ENCODE data around the gene ZBP1.

Gene ZBP1

DNA sequence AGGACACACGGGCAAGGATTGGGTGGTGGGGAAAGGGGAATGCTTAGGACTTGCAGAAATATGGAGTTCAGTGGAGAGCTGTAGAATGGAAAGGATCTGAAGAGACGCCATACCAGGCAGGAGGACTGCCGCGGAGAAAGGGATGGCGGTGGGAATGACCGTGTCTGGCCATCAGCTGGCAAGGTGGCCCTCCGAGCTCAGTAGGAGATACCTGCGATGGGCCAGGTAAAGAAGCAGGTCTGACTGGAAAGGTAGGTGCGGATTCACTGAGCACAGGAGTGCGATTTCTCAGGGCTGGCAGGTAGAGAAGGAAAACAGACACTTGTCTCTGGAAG, 33.3 kb downstream of the ZBP1 start:
- no peak for ATAC-seq
- TF ChIP-seq, protein P1, sequence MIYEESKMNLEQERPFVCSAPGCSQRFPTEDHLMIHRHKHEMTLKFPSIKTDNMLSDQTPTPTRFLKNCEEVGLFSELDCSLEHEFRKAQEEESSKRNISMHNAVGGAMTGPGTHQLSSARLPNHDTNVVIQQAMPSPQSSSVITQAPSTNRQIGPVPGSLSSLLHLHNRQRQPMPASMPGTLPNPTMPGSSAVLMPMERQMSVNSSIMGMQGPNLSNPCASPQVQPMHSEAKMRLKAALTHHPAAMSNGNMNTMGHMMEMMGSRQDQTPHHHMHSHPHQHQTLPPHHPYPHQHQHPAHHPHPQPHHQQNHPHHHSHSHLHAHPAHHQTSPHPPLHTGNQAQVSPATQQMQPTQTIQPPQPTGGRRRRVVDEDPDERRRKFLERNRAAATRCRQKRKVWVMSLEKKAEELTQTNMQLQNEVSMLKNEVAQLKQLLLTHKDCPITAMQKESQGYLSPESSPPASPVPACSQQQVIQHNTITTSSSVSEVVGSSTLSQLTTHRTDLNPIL (CRISPR knock-in tag; IDR thresholded peaks at IDR 0.05; ENCODE audit: low read depth): no peak
- no peak for TF ChIP-seq CSDC2 (CRISPR knock-in tag; IDR thresholded peaks at IDR 0.05)
- no peak for TF ChIP-seq ARNTL (CRISPR knock-in tag; IDR thresholded peaks at IDR 0.05; ENCODE audit: borderline replicate concordance, low read depth)
- TF ChIP-seq ESRRG (CRISPR knock-in tag; IDR thresholded peaks at IDR 0.05): no peak
- no peak for TF ChIP-seq ZFP30 (CRISPR knock-in tag; IDR thresholded peaks at IDR 0.05)
- TF ChIP-seq, protein P2, sequence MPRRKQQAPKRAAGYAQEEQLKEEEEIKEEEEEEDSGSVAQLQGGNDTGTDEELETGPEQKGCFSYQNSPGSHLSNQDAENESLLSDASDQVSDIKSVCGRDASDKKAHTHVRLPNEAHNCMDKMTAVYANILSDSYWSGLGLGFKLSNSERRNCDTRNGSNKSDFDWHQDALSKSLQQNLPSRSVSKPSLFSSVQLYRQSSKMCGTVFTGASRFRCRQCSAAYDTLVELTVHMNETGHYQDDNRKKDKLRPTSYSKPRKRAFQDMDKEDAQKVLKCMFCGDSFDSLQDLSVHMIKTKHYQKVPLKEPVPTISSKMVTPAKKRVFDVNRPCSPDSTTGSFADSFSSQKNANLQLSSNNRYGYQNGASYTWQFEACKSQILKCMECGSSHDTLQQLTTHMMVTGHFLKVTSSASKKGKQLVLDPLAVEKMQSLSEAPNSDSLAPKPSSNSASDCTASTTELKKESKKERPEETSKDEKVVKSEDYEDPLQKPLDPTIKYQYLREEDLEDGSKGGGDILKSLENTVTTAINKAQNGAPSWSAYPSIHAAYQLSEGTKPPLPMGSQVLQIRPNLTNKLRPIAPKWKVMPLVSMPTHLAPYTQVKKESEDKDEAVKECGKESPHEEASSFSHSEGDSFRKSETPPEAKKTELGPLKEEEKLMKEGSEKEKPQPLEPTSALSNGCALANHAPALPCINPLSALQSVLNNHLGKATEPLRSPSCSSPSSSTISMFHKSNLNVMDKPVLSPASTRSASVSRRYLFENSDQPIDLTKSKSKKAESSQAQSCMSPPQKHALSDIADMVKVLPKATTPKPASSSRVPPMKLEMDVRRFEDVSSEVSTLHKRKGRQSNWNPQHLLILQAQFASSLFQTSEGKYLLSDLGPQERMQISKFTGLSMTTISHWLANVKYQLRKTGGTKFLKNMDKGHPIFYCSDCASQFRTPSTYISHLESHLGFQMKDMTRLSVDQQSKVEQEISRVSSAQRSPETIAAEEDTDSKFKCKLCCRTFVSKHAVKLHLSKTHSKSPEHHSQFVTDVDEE (CRISPR knock-in tag; IDR thresholded peaks at IDR 0.05): no peak
- TF ChIP-seq ZNF70 (CRISPR knock-in tag; IDR thresholded peaks at IDR 0.05): no peak
- no peak for TF ChIP-seq ISL1 (CRISPR knock-in tag; IDR thresholded peaks at IDR 0.05)
- no peak for TF ChIP-seq TOX (CRISPR knock-in tag; IDR thresholded peaks at IDR 0.05; ENCODE audit: borderline replicate concordance)
- no peak for TF ChIP-seq GLIS3 (CRISPR knock-in tag; IDR thresholded peaks at IDR 0.05)
- TF ChIP-seq SNAI2 (CRISPR knock-in tag; IDR thresholded peaks at IDR 0.05): no peak
- TF ChIP-seq ZNF8 (CRISPR knock-in tag; IDR thresholded peaks at IDR 0.05): no peak
- TF ChIP-seq RARB (CRISPR knock-in tag; IDR thresholded peaks at IDR 0.05): no peak
- no peak for TF ChIP-seq OSR1 (CRISPR knock-in tag; IDR thresholded peaks at IDR 0.05)
- no peak for TF ChIP-seq ZC3H10 (CRISPR knock-in tag; IDR thresholded peaks at IDR 0.05)
- TF ChIP-seq, protein P3, sequence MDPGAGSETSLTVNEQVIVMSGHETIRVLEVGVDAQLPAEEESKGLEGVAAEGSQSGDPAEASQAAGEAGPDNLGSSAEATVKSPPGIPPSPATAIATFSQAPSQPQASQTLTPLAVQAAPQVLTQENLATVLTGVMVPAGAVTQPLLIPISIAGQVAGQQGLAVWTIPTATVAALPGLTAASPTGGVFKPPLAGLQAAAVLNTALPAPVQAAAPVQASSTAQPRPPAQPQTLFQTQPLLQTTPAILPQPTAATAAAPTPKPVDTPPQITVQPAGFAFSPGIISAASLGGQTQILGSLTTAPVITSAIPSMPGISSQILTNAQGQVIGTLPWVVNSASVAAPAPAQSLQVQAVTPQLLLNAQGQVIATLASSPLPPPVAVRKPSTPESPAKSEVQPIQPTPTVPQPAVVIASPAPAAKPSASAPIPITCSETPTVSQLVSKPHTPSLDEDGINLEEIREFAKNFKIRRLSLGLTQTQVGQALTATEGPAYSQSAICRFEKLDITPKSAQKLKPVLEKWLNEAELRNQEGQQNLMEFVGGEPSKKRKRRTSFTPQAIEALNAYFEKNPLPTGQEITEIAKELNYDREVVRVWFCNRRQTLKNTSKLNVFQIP (CRISPR knock-in tag; IDR thresholded peaks at IDR 0.05; ENCODE audit: borderline replicate concordance, low read depth): no peak
- TF ChIP-seq ZFP3 (CRISPR knock-in tag; IDR thresholded peaks at IDR 0.05): no peak
- TF ChIP-seq, protein P4, sequence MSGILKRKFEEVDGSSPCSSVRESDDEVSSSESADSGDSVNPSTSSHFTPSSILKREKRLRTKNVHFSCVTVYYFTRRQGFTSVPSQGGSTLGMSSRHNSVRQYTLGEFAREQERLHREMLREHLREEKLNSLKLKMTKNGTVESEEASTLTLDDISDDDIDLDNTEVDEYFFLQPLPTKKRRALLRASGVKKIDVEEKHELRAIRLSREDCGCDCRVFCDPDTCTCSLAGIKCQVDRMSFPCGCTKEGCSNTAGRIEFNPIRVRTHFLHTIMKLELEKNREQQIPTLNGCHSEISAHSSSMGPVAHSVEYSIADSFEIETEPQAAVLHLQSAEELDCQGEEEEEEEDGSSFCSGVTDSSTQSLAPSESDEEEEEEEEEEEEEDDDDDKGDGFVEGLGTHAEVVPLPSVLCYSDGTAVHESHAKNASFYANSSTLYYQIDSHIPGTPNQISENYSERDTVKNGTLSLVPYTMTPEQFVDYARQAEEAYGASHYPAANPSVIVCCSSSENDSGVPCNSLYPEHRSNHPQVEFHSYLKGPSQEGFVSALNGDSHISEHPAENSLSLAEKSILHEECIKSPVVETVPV (CRISPR knock-in tag; IDR thresholded peaks at IDR 0.05): no peak
- TF ChIP-seq, protein P5, sequence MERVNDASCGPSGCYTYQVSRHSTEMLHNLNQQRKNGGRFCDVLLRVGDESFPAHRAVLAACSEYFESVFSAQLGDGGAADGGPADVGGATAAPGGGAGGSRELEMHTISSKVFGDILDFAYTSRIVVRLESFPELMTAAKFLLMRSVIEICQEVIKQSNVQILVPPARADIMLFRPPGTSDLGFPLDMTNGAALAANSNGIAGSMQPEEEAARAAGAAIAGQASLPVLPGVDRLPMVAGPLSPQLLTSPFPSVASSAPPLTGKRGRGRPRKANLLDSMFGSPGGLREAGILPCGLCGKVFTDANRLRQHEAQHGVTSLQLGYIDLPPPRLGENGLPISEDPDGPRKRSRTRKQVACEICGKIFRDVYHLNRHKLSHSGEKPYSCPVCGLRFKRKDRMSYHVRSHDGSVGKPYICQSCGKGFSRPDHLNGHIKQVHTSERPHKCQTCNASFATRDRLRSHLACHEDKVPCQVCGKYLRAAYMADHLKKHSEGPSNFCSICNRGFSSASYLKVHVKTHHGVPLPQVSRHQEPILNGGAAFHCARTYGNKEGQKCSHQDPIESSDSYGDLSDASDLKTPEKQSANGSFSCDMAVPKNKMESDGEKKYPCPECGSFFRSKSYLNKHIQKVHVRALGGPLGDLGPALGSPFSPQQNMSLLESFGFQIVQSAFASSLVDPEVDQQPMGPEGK (CRISPR knock-in tag; IDR thresholded peaks at IDR 0.05; ENCODE audit: borderline replicate concordance): no peak

DNA sequence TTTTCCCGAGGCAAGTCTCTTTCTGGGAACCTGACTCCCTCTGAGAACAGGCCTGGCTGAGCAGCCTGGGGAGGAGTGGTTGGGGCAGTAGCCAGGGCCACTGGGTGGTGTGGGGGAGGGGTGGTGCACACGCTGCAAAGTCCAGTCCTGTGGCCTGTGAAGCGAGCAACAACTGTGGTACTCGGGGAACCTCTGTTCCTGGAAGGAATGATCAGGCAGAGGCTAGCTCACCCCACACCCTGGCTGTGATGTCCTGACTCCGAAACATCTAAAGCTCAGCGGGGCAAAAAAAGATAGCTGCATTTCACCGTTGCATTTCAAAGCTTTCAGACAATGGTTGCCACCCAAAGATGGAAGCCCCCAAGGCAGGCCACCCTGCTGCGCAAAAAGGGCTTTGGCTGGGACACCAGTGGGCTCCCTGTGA, 33.8 kb downstream of the ZBP1 start:
- ATAC-seq: no peak
- TF ChIP-seq PPARA (CRISPR knock-in tag; IDR thresholded peaks at IDR 0.05; ENCODE audit: borderline replicate concordance): no peak
- TF ChIP-seq CSDC2 (CRISPR knock-in tag; IDR thresholded peaks at IDR 0.05): no peak
- no peak for TF ChIP-seq BACH2 (CRISPR knock-in tag; IDR thresholded peaks at IDR 0.05; ENCODE audit: borderline replicate concordance)
- TF ChIP-seq, protein P1 (CRISPR knock-in tag; IDR thresholded peaks at IDR 0.05; ENCODE audit: low read depth): no peak

All from SK-N-SH treated with all-trans-retinoic acid at 6 μM for 48 hours (cell line).